Measurements from ENCODE around the gene TBC1D9.

- TF ChIP-seq GATA2 (IDR thresholded peaks at IDR 0.05; ENCODE audit: low read depth, low read length) (0 out of 2 replicates have a peak, but pooled peaks have one; percentile 22), GATA3 (IDR thresholded peaks at IDR 0.05; ENCODE audit: low read depth, low read length) (no peak)
Observed at GRCh38 chr4:140689623-140690022, 66.6 kb downstream of the TBC1D9 start.
